Rectal smooth muscle tissue (tissue), 1 donor: ENCODE data around the gene EPC2.

Source experiments
- H3K27ac ChIP-seq: one replicate; pipeline ENCODE4 v1.7.0; 2013; ENCODE audit warnings: low read depth, low read length, inconsistent platforms
- H3K27me3 ChIP-seq: one replicate; pipeline ENCODE4 v1.7.0; 2013; ENCODE audit warnings: low read length; ENCODE audit not compliant: control insufficient read depth, insufficient read depth
- H3K36me3 ChIP-seq: one replicate; pipeline ENCODE4 v1.7.0; 2013; ENCODE audit warnings: low read length; ENCODE audit not compliant: control insufficient read depth, insufficient read depth
- H3K4me1 ChIP-seq: one replicate; pipeline ENCODE4 v1.7.0; 2013; ENCODE audit warnings: low read length; ENCODE audit not compliant: control insufficient read depth, insufficient read depth
- H3K4me3 ChIP-seq: one replicate; pipeline ENCODE4 v1.7.0; 2013; ENCODE audit warnings: low read length
- H3K9ac ChIP-seq: one replicate; pipeline ENCODE4 v1.7.0; 2013; ENCODE audit warnings: low read length

Gene EPC2

DNA sequence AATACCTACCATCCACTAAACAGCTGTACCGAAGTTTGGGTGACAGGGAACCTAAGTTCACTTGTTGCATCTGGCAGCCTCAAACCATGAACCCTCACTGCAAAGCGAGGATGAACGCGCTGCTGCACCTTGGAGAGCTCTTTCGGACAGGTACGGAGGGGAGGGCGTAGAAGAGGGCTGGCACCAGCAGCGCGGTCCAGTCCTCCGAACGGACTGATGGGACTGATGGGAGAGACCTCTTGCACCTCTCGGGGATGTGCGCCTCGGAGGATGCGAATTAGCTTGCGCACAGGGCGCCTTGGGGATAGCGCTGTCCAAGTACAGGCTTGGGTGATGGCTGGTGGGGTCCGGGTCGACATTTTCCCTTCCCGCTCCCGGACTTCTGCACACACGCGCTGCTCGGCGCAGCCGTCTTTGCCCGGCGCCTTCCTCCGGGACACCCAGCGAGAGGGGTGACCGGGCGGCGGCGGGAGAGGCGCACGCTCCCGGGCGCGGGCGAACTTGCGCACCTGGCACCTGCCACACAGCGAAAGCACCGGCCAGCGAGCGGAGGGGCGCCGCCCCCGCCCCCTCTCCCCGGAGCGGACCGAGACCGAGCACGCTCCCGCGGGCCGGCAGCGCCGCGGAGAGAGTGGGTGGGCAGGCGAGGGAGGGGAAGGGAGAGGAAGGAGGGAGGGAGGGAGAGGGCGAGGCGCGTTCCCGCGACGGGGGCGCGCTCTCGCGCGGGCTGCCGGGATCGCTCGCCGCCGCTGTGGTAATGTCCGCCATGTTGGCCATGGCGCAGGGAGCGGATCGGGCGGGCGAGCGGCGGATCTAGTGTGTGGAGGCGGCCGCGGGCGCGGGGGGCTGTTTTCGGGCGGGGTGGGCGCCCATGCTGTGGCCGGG is at the start of gene EPC2:
Gene EPC2, plus strand, starts transcription at position 754 of the 885 bp plus-strand sequence. CDS start 267 bp downstream, outside the sequence.
- Histone ChIP-seq H3K4me3 (peak within 1 kb of the TSS; percentile 89), H3K27ac (peak within 1 kb of the TSS; percentile 92), H3K36me3 (no peaks in the 10 kb centered on the region), H3K4me1 (peaks cover 3% of the 10 kb centered on the region), H3K9ac (peak within 1 kb of the TSS; percentile 58), H3K27me3 (no peaks in the 10 kb centered on the region)

- Histone ChIP-seq H3K36me3 (no peaks in the 10 kb centered on the region), H3K4me3 (no peak overlapping the region), H3K9ac (no peak overlapping the region), H3K27me3 (no peaks in the 10 kb centered on the region), H3K27ac (no peak overlapping the region), H3K4me1 (no peaks in the 10 kb centered on the region)
These were observed 48.5 kb upstream of the EPC2 start for GRCh38 chr2:148596018-148596417.

DNA sequence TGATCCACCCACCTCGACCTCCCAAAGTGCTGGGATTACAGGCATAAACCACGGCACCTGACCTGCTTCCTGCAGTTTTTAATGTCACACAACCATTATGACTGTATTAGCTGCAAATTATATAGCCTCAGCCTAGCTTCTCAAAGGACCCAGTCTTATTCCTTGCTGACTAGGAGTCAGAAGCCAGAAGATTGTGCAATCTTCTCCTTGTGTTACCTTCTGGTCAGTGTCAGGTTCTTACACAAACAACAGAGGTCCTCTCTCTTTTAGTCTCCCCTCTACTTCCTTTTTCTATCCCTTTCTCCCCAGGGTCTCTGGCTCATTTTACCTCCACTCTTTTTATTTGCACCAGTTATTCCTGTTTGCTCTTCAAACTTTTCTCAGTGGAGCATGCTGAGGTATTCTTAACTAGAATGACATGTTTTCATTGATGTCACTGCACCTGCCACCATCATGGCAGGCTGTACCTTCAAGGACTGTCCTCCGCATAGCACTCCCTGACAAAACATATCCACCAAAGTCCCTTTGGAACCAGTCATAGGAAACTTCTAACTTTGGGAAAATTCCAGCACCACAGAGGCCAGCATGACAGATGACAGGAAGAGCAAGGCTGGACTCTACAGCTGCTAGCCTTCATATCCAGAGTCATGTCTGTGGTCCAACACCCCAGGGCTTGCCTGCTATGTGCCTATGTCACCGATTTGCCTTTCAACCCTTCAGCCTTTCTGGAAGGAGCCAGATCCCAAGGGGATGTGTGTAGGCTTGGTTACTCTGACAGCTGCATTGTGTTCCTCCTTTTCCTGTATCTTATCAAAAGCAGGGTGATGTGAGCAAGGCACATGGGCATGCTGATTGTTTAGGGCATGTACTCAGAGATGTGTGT is 45.2 kb upstream of the EPC2 start:
- Histone ChIP-seq H3K4me3 (no peak overlapping the region), H3K27ac (no peak overlapping the region), H3K4me1 (no peaks in the 10 kb centered on the region), H3K9ac (no peak overlapping the region), H3K27me3 (no peaks in the 10 kb centered on the region), H3K36me3 (no peaks in the 10 kb centered on the region)

DNA sequence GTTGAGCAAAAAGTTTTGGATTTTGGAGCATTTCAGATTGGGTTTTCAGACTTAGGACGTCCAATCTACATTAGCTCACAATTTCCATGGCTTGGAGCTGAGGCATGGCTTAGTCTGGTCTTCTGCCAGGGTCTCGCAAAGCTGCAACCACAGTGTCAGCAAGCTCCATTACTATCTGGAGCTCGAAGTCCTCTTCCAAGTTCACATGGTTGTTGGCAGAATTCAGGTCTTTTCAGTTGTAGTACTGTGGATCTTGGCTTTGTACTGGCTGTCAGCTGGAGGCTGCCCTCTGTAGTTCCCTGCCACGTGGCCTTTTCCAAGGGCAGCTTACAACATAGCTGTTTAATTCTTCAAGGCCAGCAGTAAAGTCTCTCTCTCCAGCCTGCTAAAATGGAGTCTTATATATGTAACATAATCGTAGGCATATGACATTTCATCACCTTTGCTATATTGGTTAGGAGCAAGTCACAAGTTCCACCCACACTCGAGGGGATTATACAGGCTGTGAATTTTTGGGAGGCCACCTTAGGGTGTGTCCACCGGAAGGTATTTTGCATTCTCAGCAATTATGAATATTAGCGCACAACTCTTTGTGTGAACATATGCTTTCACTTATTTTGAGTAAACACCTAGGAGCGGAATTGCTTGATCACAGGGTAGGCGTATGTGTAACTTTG is 41.5 kb upstream of the EPC2 start:
- H3K4me1 ChIP-seq: no peaks in the 10 kb centered on the region
- H3K9ac ChIP-seq: no peak overlapping the region
- H3K36me3 ChIP-seq: no peaks in the 10 kb centered on the region
- no peak overlapping the region for H3K27ac ChIP-seq
- no peak overlapping the region for H3K4me3 ChIP-seq
- no peaks in the 10 kb centered on the region for H3K27me3 ChIP-seq

GRCh38 chr2:148603562-148603920 is 41.0 kb upstream of the EPC2 start:
- no peak overlapping the region for H3K4me3 ChIP-seq
- H3K4me1 ChIP-seq: no peaks in the 10 kb centered on the region
- H3K9ac ChIP-seq: no peak overlapping the region
- H3K36me3 ChIP-seq: no peaks in the 10 kb centered on the region
- H3K27ac ChIP-seq: no peak overlapping the region
- H3K27me3 ChIP-seq: no peaks in the 10 kb centered on the region

DNA sequence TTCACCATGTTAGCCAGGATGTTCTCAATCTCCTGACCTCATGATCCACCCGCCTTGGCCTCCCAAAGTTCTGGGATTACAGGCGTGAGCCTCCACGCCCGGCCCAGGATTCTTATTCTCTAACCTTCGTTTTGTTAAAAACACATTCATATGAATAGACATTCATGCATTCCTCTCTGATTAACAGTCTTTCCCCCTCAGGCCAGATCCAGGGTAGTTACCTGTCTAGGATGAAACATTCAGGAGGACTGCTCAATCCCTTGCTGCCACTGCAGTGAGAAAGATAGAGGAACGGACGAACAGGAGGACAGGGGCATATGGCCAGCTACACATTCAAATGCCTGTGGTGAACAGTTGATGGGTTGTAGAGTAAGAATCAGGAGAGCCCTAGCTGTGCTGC is 39.6 kb upstream of the EPC2 start:
- H3K4me1 ChIP-seq: no peaks in the 10 kb centered on the region
- H3K9ac ChIP-seq: no peak overlapping the region
- H3K36me3 ChIP-seq: no peaks in the 10 kb centered on the region
- H3K27ac ChIP-seq: no peak overlapping the region
- H3K27me3 ChIP-seq: no peaks in the 10 kb centered on the region
- no peak overlapping the region for H3K4me3 ChIP-seq

- Histone ChIP-seq H3K4me1 (no peaks in the 10 kb centered on the region), H3K4me3 (no peak overlapping the region), H3K36me3 (no peaks in the 10 kb centered on the region), H3K9ac (no peak overlapping the region), H3K27ac (no peak overlapping the region), H3K27me3 (no peaks in the 10 kb centered on the region)
These were observed 37.0 kb upstream of the EPC2 start for GRCh38 chr2:148607566-148607965.

GRCh38 chr2:148613231-148614013 is 31.1 kb upstream of the EPC2 start:
- no peak overlapping the region for H3K27ac ChIP-seq
- peaks cover 15% of the 10 kb centered on the region for H3K4me1 ChIP-seq
- H3K4me3 ChIP-seq: no peak overlapping the region

DNA sequence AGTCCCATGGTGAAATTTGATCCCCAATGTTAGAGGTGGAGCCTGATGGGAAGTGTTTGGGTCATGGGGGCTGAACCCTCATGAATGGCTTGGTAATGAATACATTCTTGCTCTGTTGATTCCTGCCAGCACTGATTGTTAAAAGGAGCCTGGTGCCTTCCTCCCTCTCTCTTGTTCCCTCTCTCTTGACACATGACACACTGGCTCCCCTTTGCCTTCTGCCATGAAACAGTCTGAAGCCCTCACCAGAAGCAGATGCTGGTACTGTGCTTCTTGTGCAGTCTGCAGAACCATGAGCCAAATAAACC is 30.6 kb upstream of the EPC2 start:
- Histone ChIP-seq H3K36me3 (no peaks in the 10 kb centered on the region), H3K27ac (peak overlapping the region; percentile 33)

More at GRCh38 chr2:148613231-148614013, 31.1 kb upstream of the EPC2 start:
- H3K9ac ChIP-seq: no peak overlapping the region
- H3K36me3 ChIP-seq: no peaks in the 10 kb centered on the region
- no peaks in the 10 kb centered on the region for H3K27me3 ChIP-seq

GRCh38 chr2:148614322-148615049 is 30.1 kb upstream of the EPC2 start:
- Histone ChIP-seq H3K4me3 (no peak overlapping the region), H3K4me1 (peaks cover 15% of the 10 kb centered on the region), H3K36me3 (no peaks in the 10 kb centered on the region), H3K27ac (peak overlapping the region; percentile 33), H3K27me3 (no peaks in the 10 kb centered on the region), H3K9ac (no peak overlapping the region)

More for the DNA sequence above, 30.6 kb upstream of the EPC2 start:
- Histone ChIP-seq H3K4me3 (no peak overlapping the region), H3K27me3 (no peaks in the 10 kb centered on the region), H3K4me1 (peaks cover 15% of the 10 kb centered on the region), H3K9ac (no peak overlapping the region)

DNA sequence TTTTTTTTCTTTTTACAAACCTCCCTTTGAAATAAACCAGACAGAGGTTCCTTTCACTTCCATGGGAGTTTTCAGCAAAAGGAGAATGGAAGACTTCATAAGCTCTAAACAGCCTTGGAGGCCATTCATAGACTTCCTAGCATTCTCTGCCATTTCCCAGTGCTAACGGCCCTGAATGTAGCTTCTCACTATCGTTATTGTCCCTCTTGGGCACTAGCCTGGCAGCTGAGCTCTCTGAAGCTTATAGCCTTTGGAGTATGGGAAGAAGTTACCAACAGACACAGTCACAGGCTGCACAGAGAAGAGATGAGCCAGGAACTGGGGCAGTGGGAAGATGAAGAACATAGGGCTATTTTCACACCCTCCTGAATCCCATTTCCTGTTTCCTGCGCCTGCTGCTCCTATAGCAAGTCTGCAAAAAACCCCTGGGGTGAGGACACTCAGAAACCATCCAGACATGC is 29.1 kb upstream of the EPC2 start:
- Histone ChIP-seq H3K4me3 (no peak overlapping the region), H3K4me1 (peaks cover 15% of the 10 kb centered on the region), H3K27ac (no peak overlapping the region), H3K36me3 (no peaks in the 10 kb centered on the region), H3K27me3 (no peaks in the 10 kb centered on the region), H3K9ac (no peak overlapping the region)
